A204.1 (cell line): ENCODE results near the gene SPATA31C1.
"Not testable (repeated sequence)": the region's sequence is repeated elsewhere in the genome, so short reads cannot be mapped to it uniquely, and the experiment has no call there.

Source experiments
- FAIRE-seq: peaks from 2 replicates; lab custom pipeline; 2012; peaks lifted over from hg19 to GRCh38; lab: Jason Lieb, UNC

Gene SPATA31C1

DNA sequence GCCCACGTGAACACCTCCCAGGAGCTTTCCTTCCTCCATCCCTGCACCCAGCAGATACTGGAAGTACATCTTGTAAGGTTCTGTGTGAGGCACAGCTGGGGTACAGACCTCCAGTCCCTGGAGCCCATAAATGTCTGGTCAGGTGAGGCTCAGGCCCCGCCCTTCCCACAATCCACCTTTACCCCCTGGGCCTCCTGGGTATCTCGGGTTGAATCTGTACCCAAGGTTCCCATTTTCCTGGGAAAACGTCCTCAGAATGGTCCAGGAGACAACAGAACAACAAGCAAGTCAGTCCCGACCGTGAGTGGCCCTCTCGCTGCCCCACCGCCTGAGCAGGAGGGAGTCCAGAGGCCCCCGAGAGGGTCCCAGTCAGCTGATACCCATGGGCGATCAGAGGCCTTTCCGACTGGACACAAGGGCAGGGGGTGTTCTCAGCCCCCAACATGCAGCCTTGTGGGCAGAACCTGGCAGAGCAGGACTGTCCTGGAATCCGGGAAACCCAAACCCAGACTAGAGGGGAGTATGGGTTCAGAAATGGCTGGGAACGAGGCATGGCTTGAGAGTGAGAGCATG, 30.7 kb upstream of the SPATA31C1 start:
- no peak for FAIRE-seq

DNA sequence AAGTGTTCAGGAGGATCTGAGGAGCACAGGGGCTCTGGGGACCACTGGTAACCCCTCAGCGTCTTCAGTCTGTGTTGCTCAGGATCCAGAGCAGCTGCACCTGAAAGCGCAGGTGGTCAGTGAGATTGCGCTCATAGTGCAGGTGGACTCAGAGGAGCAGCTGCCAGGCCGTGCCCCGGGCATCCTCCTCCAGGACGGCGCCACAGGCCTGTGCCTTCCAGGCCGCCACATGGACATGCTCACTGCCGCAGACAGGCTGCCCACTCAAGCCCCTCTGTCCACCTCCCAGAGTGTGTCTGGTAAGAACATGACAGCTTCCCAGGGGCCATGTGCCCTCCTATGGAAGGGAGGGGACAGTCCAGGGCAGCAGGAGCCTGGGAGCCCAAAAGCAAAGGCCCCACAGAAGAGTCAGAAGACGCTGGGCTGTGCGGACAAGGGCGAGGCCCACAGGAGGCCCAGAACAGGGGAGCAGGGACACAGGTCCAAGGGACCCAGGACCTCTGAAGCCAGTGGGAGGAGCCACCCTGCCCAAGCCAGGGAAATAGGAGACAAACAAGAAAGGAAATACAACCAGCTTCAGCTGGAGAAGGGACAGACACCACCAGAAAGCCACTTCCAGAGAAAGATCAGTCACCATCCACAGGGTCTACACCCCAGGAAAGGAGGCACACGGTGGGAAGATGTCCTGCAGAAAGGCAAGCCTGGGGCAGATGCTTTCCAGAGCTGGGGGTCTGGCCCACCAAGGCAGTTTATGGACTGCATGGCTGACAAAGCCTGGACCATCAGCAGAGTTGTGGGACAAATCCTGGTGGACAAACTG, 29.9 kb upstream of the SPATA31C1 start:
- FAIRE-seq = no peak

DNA sequence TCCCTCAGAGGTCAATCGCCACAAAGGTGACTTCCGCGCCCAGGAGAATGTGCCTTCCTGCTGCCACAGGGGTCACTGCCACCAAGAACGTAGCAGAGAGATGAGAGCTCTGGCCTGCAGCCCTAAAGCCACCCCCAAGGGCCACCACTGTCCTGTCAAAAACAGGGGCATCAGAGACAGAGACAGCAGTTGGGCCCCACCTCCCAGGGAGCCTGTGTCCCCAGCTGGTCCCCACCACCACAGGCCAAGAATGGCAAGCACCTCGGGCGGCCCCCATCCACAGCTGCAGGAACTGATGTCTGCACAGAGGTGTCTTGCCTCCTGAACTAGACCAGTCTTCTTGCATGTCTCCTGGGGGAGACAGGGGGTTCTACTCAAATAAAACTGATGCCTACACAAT, 29.3 kb upstream of the SPATA31C1 start:
- FAIRE-seq = no peak

DNA sequence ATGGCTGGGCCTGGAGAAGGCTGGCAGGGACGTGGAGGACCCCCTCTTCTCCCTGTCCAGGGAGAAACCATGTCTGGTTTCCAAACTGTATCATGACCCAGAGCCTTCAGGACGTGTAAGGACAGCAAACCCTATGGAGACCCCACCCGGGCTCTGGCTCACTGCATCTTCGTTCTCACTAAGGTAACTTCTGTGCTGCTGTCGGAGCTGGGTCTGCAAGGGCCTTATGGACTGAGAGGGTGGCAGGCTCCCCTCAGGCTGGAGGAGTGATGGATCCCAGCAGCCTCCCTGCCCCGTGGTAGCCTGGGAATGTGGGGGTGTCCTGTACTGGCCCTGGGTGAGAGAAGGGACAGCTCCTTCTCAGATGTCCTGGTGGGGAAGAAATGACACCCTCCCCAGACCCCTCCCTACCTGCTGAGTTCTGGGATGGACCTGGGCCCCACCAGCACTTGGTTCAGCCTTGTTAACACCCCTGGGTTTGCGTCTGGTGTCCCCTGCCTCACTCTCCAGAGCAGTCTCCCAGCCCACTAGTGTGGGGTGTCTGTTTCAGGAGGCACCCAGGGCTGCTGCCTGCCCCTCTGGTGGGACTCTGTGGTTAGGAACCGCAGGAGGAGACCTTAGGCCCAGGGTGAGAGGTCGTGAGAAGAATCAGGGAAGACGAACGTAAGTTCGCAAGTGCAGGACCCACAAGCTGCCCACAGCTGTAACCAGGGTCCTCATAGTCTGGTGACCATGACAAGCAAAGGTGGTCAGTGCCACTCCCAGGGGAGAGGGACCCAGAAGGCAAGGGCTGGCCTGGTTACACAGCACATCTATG, 28.5 kb upstream of the SPATA31C1 start:
- FAIRE-seq = no peak

DNA sequence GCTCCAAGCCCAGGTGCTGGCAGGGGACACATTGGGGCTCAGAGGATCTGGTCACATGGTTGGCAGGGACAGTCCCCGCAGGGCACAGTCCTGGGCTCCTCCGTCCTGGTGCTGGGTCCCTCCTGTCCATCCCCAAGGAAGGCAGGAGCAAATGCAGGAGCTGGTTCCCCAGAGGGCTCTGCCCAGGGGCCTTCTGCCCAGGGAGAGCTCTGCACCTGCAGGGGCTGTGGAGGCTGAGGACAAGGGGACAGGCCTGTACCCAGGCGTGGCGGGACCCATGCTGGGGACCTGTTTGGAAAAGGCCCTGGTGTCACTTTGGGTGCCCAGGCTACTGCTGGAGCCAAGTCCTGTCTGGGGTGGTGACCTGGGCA, 27.9 kb upstream of the SPATA31C1 start:
- no peak for FAIRE-seq

DNA sequence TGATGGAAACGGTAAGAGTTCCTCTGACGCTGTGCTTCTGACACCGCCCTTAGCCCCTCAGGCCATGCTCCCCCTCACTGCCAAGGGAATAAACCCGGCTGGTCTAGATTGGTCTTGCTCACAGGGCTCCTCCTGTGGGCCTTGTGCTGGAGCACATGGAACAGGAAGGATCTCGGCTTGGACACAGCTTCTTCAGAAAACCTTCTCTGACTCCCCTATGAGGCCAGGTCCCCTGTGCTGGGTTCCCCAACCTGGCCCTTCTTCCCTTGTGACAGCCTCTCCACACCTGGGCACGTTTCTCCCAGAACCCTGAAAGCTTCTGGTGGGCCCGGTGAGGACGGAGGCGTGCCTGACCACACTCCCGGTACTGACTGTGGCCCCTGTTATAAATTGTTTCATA, 26.9 kb upstream of the SPATA31C1 start:
- FAIRE-seq = no peak

DNA sequence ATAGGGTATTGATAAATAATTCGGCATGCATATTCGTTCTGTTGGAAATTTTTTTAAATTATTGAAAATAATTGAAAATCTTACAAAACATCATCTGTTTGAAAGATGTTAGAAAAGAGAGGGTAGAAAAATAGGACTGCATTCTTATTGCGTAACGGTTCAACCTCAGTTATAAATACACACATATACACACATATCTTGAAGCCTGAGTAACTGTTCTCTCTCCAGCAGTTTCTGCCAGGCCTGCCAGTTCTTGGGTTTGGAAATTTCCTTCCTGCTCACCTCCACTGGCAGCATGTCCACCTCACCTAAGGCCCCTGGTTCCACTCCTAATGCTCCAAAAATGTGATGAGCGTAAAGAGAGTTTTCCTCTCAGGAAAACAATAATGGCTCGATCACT, 26.0 kb upstream of the SPATA31C1 start:
- no peak for FAIRE-seq

DNA sequence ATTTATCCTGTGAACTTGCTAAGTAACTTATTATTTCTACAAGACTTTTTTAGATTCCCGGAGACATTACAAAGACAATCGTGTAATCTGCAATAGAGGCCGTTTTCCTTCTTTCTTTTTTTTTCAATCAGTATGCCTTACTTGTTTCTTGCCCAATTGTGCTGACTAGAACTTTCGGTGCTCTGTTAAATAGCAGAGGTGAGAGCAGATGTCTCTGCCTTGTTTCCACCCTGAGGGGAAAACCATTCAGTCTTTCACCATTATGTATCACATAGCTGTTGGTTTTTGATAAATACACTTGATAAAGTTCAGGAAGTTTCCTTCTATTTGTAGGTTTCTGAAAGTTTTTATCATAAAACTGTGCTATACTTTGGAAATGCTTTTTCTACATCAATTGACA, 24.8 kb upstream of the SPATA31C1 start:
- peak; percentile 16 for FAIRE-seq

DNA sequence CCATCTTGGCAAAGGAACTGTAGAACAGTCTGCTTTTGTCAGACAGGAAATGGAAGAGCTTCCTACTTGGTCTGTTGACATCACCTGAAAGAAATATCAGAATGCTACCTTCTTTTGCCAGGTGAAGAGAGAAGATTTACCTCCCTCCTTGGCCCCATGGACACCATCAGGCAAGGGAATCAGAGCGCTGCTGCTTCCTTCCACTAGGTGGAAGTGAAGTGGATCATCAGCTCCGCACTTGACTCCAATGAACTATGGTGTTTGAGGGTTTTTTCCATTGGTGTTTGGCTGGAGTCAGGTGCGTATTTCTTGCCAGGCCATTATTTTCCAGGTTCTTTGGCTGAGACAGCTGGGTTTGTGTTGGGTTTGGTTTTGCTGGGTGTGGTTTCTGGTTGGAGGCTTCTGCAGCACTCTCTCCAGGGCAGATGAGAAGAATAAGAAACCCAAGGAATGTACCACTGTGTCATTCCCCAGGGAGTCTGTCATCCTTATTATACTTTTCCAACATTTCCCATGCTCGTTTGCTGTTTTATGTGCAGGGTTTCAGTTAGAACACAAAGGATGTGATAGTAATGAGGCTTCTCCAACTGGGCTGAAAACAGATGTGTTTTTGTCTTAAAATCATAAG, 22.6 kb upstream of the SPATA31C1 start:
- FAIRE-seq = no peak

DNA sequence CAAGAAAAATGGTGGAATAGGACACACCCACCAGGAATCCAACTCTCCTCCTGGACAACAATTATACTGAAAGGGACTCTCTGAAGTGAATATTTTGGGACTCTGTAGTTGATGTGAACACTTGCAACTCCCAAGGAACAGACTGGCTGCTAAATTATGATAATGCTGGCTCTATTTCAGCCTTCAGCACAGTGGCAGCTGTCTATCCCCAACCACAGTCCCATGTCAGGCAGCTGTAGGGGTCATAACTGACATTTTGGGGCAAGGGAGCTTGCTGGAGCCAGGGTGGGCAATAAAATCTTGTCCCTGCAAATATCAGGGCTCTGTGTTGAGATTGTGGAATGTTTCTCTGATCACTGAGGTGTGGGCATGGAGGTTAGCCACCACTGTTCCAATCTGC, 20.9 kb upstream of the SPATA31C1 start:
- no peak for FAIRE-seq

DNA sequence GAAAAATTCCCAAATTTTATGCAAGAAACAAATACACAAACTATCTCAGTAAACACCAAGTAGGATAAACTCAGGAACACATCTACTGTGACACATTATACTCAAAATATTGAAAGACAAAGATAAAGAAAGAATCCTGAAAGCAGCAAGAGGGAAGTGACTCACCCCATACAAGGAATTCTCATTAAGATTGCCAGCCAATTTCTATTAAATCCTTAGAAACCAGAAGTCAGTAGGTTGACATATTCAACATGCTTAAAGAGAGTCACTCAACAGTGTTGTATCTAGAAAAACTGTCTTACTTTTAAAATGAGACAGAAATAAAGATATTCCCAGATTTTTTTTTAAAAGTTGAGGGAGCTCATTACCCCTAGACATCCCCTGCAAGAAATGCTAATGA, 19.6 kb upstream of the SPATA31C1 start:
- FAIRE-seq = no peak

DNA sequence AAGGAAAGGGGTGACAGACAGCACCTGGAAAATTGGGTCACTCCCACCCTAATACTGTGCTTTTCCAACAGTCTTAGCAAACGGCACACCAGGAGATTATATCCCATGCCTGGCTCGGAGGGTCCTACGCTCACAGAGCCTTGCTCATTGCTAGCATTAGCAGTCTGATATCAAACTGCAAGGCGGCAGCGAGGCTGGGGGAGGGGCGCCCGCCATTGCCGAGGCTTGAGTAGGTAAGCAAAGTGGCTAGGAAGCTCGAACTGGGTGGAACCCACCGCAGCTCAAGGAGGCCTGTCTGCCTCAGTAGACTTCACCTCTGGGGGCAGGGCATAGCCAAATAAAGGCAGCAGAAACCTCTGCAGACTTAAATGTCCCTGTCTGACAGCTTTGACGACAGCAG, 15.4 kb upstream of the SPATA31C1 start:
- FAIRE-seq = not testable (repeated sequence)

DNA sequence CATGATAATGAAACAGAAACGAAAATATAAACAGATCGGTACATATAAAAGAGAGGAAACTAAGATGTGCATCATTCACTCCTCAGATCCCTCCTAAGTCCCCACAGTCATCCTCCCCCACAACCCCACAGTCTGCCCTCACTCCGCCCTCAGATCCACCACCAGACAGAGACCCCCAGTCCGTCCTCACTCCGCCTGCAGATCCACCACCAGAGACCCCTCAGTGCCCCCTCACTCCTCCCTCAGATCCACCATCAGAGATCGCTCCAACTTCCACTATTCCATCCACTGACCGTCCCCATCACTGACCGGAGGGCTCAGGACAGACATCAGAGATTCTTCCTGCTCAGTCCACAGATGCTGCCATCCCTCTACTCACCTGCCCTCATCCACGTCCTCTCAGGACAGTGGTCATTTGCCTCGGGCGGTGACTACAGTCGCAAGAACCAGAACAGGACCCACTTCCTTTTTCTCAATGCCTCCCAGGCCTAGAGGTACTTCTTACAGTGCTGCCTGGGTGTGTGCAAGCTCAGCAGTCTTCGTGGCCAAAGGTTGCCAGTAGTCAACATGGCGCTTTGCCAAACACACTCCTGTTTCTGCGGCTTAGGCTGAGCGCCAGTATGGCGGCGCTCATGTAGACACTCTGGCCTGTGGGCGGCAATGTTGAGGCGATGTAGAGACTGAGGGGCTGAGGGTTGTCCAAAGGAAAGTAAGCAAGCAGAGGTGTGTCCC, 8.3 kb upstream of the SPATA31C1 start:
- FAIRE-seq = no peak

DNA sequence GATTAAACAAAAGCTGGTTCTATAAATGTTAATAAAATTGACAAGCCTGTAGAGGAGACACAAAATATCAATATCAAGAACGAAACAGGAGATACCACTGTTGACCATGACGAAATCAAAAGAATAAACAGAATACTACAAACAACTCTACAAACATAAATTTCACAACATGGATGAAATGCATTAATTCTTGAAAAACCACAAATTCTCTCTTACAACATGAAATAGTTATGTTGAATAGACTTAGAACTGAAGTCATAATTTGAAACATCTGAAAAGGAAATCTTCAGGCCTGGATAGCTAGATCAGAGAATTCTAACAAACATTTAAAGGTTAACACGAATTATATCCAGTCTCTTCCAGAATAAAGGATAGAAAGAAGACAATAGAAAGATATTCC, 6.9 kb upstream of the SPATA31C1 start:
- FAIRE-seq = no peak

DNA sequence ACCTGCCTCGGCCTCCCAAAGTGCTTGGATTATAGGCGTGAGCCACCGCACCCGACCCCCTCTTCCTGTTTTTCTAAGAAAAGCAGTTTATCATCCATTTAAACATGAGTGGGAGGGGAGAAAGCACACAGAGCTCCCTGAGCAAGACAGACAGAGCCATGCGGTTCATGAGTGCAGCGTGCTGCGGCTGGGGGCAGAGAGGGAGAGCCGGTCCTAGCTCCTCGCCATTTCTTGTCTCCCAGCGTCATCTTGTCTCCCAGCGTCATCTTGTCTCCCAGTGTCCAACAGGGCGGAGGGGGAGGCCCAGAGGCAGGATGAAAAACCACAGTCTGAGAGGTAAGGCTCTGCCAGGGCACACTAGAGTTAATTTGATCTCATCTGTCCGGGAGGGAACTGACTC, 1.3 kb downstream of the SPATA31C1 start:
- not testable (repeated sequence) for FAIRE-seq

DNA sequence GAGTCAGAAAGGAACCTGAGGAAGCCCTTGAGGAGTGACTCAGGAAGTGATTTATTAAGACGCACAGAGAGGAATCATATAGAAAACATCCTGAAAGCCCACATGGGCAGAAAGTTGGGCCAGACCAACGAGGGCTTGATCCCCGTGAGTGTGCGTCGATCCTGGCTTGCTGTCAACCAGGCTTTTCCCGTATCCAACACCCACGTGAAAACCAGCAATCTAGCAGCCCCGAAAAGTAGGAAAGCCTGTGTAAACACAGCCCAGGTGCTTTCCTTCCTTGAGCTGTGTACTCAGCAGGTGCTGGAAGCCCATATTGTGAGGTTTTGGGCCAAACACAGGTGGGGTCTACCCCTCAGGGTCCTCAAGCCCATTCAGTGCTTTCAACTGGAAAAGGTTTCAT, 3.8 kb downstream of the SPATA31C1 start:
- FAIRE-seq = not testable (repeated sequence)

DNA sequence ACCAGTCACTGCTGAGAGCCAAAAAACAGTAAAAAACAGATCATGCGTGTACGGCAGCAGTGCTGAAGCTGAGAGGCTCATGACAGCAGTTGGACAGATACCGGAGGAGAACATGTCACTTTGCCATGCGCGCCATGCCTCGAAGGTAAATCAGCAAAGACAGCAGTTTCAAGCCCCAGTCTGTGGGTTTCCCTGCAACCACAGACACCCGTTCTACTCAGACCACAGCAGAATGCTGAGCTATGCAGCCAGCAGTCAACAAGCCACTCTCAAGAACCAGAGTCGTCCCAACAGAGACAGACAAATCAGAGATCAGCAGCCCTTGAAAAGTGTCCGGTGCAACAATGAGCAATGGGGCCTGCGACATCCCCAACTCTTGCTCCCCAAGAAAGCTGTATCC, 5.2 kb downstream of the SPATA31C1 start:
- FAIRE-seq = not testable (repeated sequence)

DNA sequence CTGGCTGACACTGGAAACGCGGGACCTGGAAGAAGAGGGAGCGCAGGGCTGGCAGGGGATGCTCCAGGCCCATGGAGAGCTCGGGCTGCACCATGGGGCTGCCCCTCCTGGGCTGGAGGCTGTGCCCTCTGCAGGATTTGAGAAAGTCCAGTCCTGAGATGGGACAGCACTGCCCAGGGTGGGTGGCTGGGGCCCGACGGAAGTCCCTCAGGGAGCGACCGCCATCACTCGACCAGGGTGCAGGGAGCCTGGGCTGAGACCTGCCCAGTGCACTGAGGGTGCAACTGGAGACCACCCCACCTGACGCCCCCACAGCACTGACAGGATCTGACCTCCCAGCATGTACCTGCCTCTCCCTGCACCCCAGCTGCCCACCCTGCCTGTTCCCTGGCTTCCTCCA, 7.1 kb downstream of the SPATA31C1 start:
- FAIRE-seq = not testable (repeated sequence)

DNA sequence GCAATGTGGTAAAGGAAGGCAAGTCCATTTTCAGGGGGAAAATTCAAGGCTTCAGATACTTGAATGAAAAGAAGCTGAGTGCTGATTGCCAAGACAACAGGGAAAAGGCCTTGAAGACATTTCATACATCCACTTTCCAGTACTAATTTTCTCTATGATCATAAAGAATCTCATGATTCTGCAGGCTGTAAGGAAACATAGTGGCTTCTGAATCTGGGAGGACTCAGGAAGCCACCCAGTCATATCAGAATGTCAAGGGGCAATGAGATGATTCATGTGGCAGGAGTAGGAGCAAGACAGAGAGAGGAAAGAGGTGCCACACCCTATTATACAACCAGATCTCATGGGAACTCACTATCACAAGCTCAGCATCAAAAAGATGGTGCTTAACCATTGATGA, 11.4 kb downstream of the SPATA31C1 start:
- not testable (repeated sequence) for FAIRE-seq

DNA sequence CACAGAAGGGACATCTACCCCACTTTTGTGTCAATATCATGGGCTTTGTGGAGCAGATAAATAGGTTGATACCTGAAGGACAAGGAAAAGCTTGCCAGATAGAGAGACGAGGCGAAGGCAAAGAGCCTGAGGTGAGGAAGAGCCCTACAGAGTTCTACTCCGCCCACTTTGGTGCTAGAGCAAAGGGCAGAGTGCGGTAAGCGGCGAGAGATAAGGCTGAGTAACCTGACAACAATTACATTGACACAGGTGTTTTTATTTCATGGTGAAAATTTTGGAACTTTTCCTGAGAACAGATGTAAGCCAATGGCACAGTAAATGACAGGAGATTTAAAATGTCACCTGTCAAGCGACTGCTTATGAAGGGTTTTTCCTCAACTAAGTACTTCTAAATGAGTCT, 16.7 kb downstream of the SPATA31C1 start:
- not testable (repeated sequence) for FAIRE-seq

DNA sequence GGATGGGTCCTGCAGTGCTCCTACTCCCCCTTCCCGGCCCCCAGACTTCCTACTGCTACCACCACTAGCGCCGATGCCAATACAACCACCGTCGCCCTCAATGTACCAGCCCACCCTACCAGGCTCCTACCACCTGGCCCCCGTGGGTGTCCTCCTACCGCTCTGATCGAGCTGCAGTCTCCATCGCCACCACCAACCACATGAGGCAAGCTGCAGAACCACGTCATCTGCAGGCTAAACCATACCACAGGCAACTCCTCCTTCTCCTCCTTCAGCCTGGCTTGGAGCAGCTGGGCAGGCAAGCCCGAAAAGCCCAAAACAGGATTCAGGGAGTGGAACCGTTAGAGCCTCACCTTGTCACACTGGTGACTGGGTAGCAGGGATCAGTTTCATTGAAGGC, 19.6 kb downstream of the SPATA31C1 start:
- not testable (repeated sequence) for FAIRE-seq

DNA sequence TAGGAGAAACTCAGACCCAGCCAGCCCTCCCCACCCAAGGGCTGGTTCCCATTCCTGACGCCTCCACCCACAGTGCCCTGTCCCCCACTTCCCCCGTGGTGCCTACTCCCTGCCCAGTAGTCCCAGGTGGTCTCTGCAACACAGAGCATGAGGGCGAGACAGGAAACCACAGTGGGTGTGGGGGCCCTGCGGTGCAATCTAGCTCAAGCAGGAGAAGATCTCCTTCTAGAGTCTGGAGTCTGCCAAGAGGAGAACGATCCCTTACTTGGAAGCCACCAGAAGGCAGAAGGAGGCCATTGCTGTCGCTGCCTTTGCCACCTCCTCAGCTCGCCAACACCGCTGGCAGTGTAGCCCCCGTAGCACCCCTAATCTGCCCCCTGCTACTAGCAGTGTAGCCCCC, 20.2 kb downstream of the SPATA31C1 start:
- not testable (repeated sequence) for FAIRE-seq
